Renal cortical epithelial cell (primary cell): ENCODE data around the gene GNAO1. TPM values are rescaled to one million over a fixed set of nuclear protein-coding genes. Genes with fewer than 3 reads are reported as not detected.
A peak's percentile ranks its signal among the peaks of the same experiment; 100 is the strongest.

Experiments used
- DNase-seq: peaks from one replicate; pipeline ENCODE4 v3.0.0-alpha.2; 2011; ENCODE audit warnings: low read depth
- total RNA-seq: library from RNA; depleted of rRNA; stranded (reverse); fragments of >200 nt; gene quantifications from 2 replicates; pipeline ENCODE4 v1.2.3, GENCODE V29; 2014

Gene GNAO1
- total RNA-seq, 1 donor from 2014 or later: 8.3 TPM

- DNase-seq: no peak
Observed at GRCh38 chr16:56311208-56312027, 120.1 kb downstream of the GNAO1 start.

- DNase-seq: no peak
Observed at GRCh38 chr16:56312028-56312300, 120.7 kb downstream of the GNAO1 start.

- no peak for DNase-seq
Observed at GRCh38 chr16:56312556-56312955, 121.3 kb downstream of the GNAO1 start.

- no peak for DNase-seq
Observed at GRCh38 chr16:56314244-56314850, 123.1 kb downstream of the GNAO1 start.

- DNase-seq: no peak
Observed at GRCh38 chr16:56315955-56316354, 124.7 kb downstream of the GNAO1 start.

- DNase-seq: no peak
Observed at GRCh38 chr16:56316545-56316944, 125.3 kb downstream of the GNAO1 start.

GRCh38 chr16:56317998-56318826, 126.9 kb downstream of the GNAO1 start:
- peak; percentile 35 for DNase-seq

- DNase-seq: no peak
Observed at GRCh38 chr16:56318827-56319140, 127.5 kb downstream of the GNAO1 start.

GRCh38 chr16:56319376-56319775, 128.1 kb downstream of the GNAO1 start:
- DNase-seq: no peak

- DNase-seq: no peak
Observed at GRCh38 chr16:56320056-56320455, 128.8 kb downstream of the GNAO1 start.

- no peak for DNase-seq
Observed at GRCh38 chr16:56320811-56321558, 129.7 kb downstream of the GNAO1 start.

- no peak for DNase-seq
Observed at GRCh38 chr16:56321571-56321970, 130.3 kb downstream of the GNAO1 start.

GRCh38 chr16:56324406-56324805, 133.1 kb downstream of the GNAO1 start:
- DNase-seq: peak; percentile 87

- DNase-seq: no peak
Observed at GRCh38 chr16:56325956-56326355, 134.7 kb downstream of the GNAO1 start.

GRCh38 chr16:56327071-56327928, 136.0 kb downstream of the GNAO1 start:
- DNase-seq: no peak

GRCh38 chr16:56327929-56328258, 136.6 kb downstream of the GNAO1 start:
- no peak for DNase-seq

GRCh38 chr16:56328276-56329022, 137.2 kb downstream of the GNAO1 start:
- no peak for DNase-seq

GRCh38 chr16:56329887-56330286, 138.6 kb downstream of the GNAO1 start:
- DNase-seq: no peak

- no peak for DNase-seq
Observed at GRCh38 chr16:56330476-56330875, 139.2 kb downstream of the GNAO1 start.

GRCh38 chr16:56331399-56331798, 140.1 kb downstream of the GNAO1 start:
- DNase-seq: no peak

GRCh38 chr16:56331915-56332314, 140.6 kb downstream of the GNAO1 start:
- DNase-seq: no peak
